HG02970 (cell line): ENCODE measurements around the gene PYGO2.
"Not testable (repeated sequence)": the region's sequence is repeated elsewhere in the genome, so short reads cannot be mapped to it uniquely, and the experiment has no call there.

Source experiments
- ATAC-seq: cut with Tn5 transposase; IDR thresholded peaks from one replicate; pipeline ENCODE4 v1.9.1; 2021; ENCODE audit warnings: mild to moderate bottlenecking, moderate library complexity, moderate number of reproducible peaks; ENCODE audit not compliant: unreplicated experiment, low FRiP score

PYGO2 gene

GRCh38 chr1:155000726-155001424 lies 39.3 kb upstream of the PYGO2 start:
- peak; percentile 41 for ATAC-seq

- ATAC-seq, result no peak
These were observed 38.8 kb upstream of the PYGO2 start for GRCh38 chr1:155000411-155000725.

DNA sequence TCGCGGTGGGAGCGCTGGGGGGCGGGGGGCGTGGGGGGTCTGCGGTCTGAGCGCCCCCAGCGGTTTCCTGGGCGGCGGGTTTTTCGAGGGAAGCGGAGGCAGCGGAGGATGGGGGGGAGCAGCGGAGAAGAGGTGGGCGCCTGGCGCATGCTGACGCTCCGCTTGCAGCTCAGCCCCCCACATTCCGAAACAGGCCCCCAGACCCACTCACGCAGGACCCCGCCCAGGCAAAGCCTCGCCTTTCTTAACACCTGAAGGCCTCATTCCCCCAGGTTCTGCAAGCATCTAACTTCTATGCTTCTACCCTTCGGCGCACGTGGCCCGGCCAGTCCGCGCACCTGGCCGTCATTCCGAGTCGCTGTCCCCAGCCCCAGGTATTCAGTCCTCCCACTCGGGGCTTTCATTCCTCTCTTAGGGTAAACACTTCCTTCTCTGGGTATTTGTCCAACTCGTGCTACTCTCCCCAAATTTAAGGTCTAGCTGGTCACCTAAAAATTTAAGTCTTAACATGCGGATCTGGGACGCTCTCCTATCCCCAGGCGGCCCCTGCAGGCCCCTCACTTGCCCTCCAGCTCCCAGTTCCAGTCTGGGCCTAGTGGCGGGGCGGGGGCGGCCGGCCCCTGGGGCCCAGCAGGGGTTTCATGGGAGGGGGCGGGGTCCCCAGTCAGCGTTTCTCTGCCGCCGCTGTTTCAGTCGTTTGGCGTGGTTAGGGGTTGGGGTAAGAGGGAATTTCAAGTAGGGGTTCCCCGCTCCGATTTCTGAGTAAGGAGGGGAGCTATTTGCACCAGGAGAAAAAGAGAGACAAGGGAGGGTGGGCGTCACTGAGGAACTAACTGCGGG lies 38.2 kb upstream of the PYGO2 start:
- no peak for ATAC-seq

- ATAC-seq, result no peak
These were observed 37.4 kb upstream of the PYGO2 start for GRCh38 chr1:154998818-154999570.

DNA sequence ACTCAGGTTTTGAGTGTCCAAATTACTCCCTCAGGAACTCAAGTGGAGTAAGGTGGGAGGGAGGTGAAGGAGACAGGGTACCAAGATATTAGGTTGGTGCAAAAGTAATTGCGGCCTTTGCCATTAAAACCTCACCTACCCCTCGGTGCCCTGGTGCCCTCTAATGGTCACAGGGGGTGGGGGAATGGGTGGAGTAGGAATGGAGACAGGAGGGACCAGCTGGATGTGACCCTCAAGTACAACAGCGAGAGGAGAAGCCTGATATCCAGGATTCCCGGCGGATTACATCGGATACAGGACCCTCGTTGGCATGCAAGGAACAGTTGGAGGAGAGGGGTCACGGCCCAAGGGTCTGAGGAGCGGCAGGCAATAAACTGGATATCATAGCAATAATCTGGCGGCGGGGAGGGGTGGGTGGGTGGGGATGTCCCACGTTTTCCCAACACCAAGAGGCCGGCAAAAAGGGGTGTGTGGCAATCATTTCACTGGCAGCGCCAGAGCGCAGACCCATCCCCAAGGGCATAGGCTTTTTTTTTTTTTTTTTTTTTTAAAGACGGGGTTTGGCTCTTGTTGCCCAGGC lies 36.7 kb upstream of the PYGO2 start:
- no peak for ATAC-seq

GRCh38 chr1:154996966-154997701 lies 35.6 kb upstream of the PYGO2 start:
- no peak for ATAC-seq

DNA sequence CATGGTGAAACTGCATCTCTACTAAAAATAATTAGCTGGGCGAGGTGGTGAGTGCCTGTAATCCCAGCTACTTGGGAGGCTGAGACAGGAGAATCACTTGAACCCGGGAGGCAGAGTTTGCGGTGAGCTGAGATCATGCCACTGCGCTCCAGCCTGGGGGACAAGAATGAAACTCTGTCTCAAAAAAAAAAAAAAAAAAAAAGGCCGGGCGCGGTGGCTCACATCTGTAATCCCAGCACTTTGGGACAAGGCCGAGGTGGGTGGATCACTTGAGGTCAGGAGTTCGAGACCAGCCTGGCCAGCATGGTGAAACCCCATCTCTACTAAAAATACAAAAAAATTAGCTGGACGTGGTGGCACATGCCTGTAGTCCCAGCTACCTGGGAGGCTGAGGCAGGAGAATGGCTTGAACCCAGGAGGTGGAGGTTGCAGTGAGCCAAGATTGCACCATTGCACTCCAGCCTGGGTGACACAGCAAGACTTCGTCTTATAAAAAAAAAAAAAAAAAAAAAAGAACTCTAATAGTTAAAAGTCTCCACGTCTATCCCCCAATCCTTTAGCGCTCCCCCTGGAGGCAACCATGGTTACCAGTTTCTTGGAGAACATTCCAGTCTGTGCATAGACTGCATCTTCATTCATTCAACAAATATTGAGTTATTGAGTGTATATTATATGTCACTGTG lies 33.9 kb upstream of the PYGO2 start:
- not testable (repeated sequence) for ATAC-seq

DNA sequence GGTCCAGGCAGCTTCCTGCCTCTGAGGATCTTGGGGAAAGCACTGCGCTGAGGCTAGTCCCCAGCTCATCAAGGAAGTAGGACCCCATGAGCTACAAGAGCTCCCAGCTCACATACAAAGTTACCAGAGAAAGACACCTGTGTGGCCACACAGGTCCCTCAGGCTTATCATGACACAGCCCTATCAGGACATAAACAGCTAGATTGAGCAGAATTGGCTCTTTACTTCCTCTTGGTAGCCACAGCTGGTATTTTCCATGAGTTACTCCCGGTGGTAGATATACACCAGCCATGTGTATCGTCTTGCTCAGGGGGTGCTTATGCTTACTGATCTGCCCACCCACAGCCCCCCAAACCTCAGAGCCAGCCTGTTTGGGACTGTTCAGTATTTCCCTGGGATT lies 33.0 kb upstream of the PYGO2 start:
- no peak for ATAC-seq

- no peak for ATAC-seq
These were observed 32.6 kb upstream of the PYGO2 start for GRCh38 chr1:154994269-154994587.

DNA sequence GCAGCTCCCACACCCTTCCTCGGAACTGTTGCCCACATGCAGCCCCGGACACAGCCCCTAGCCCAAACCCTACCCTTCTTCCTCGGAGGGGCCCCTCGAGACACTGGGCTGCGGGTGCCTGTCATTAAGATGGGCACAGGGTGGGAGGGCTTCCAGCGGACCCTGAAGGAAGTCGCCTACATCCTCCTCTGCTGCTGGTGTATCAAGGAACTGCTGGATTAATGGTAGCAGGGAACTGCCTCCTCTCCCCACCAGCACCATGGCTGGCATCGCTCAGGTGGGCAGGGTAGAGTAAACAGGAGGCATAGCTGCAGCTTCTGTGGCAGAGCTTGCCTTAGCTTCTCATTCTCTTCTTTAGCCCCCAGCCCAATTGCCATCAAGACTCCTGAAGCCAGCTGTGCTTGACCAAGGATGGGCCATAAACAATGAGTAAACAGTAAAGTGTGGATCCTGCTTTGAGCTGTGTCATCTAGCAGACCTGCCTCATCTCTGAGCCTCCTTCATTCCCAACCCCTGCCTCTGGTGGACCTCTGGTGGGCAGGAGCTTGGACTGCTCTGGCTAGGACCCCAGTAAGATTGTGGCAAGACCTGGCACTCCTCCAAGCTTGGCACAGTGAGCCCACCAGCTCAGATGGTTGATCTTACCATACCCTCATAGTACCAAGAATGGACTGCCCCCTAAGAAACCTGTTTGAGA lies 32.1 kb upstream of the PYGO2 start, which contains the start of gene LENEP:
TSS of gene LENEP (plus strand) at position 15 of the 697 bp plus-strand sequence. CDS start at position 37, 22 bp downstream.
- no peak for ATAC-seq

GRCh38 chr1:154992721-154993571 lies 31.4 kb upstream of the PYGO2 start:
- no peak for ATAC-seq

DNA sequence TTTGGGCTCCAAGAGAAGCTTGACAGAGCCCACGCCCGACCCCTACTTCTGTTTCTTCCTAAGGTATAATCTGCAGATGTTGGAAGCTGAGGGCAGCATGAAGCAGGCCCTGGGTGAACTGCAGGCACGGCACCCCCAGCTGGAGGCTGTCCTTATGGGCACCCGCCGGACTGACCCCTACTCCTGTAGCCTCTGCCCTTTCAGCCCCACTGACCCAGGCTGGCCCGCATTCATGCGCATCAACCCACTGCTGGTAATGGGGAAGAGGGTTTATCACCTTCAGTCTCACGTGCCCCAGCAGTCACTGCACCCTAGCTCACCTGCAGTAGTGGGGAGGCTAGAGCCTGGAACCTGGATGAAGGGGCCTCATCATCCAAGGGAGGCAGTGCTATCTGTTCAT lies 28.7 kb upstream of the PYGO2 start:
- no peak for ATAC-seq

DNA sequence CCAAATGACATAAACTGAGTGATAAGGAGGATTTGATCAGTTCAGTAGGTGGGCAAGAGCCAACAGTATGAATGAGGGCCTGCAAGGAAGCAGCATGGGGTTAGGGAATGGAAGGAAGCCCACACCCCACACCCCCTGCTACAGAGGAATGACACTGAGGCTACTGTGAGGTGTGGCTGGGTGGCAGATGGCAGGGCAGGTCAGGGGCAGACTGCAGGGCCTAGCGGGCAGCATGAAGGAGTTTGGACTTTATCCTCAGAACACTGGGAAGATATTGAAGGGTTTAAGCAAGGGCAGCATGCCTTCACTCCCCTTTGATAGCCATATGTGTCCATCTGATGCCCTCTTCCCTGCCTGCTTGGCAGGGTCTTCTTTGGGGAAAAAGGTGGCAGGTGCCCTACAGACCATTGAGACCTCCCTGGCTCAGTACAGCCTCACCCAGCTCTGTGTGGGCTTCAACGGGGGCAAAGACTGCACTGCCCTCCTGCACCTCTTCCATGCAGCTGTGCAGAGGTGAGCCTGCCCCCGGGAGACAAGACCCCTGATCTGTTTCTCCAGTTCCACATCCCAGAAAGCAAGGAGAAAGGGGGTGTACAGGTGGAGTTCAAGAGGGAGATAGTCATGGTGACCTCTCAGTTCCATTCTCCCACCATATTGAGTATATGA lies 27.7 kb upstream of the PYGO2 start:
- no peak for ATAC-seq

DNA sequence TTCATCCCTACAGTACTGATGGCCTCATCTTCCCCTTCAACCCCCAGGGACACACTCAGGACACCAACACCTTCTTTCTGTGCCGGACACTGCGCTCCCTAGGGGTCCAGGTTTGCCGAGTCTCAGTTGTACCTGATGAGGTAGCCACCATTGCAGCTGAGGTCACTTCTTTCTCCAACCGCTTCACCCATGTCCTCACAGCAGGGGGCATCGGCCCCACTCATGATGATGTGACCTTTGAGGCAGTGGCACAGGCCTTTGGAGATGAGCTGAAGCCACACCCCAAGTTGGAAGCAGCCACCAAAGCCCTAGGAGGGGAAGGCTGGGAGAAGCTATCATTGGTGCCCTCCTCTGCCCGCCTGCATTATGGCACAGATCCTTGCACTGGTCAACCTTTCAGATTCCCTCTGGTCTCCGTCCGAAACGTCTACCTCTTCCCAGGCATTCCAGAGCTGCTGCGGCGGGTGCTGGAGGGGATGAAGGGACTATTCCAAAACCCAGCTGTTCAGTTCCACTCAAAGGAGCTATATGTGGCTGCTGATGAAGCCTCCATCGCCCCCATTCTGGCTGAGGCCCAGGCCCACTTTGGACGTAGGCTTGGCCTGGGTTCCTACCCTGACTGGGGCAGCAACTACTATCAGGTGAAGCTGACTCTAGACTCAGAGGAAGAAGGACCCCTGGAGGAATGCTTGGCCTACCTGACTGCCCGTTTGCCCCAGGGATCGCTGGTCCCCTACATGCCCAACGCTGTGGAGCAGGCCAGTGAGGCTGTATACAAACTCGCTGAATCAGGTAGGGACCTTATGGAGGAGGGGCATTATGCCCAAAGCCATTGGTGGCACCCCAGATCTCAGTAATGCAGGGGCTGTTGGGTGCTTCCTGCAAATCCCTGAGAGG lies 26.7 kb upstream of the PYGO2 start:
- no peak for ATAC-seq

DNA sequence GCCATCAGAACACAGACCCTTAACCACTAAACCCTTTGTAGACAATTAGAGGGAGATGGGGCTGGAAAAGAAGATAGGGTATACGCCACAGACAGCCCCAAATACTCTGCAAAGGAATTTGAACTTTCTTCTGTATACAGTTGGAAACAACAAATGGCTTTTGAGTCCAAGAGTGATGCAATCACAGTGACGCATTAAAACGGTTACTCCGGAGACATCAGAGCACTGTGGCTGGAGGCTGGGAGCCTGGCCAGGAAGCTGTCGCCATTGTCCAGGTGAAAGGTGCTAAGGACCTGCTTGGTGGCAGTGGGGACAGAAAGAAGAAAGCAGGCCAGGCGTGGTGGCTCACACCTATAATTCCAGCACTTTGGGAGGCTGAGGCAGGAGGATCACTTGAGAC lies 25.7 kb upstream of the PYGO2 start:
- no peak for ATAC-seq

- ATAC-seq, result not testable (repeated sequence)
These were observed 25.2 kb upstream of the PYGO2 start for GRCh38 chr1:154986736-154987135.
